K562 (cell line): Measurements from ENCODE around the gene RING1. TPM values are rescaled to one million over a fixed set of nuclear protein-coding genes. Genes with fewer than 3 reads are reported as not detected.
A peak's percentile ranks its signal among the peaks of the same experiment; 100 is the strongest.

ENCODE experiments used
- CBX2 ChIP-seq: fragments of 200-600 bp; sonication (generic); IDR thresholded peaks from one replicate; pipeline ENCODE4 v1.6.1; 2012; ENCODE audit warnings: mild to moderate bottlenecking, low read length, inconsistent platforms; ENCODE audit not compliant: insufficient read depth, poor library complexity, severe bottlenecking
- CEBPB ChIP-seq: fragments of 450-650 bp; IDR thresholded peaks from 2 replicates; pipeline ENCODE4 v1.6.1; 2016; ENCODE audit warnings: missing genetic modification characterization, missing compliant biosample characterization
- DNMT1 ChIP-seq: fragments of 450-650 bp; IDR thresholded peaks from 2 replicates; pipeline ENCODE4 v1.6.1; 2016; ENCODE audit warnings: antibody characterized with exemption, mild to moderate bottlenecking
- FOXK2 ChIP-seq, 2 experiments: fragments of 450-650 bp; IDR thresholded peaks in 1 of 2; conservative IDR thresholded peaks in 1 of 2; 2 replicates each; pipeline ENCODE4 v1.6.1; 2016; ENCODE audit warnings: low read depth in 2 of 2, mild to moderate bottlenecking in 1 of 2
- HMGN3 ChIP-seq: IDR thresholded peaks from 2 replicates; pipeline ENCODE4 v1.6.1; 2011; ENCODE audit warnings: borderline replicate concordance, low read depth, mild to moderate bottlenecking, mixed read lengths, low read length; ENCODE audit not compliant: insufficient read length; ENCODE audit errors: extremely low read depth
- MYNN ChIP-seq, 2 experiments: sonication (generic); formaldehyde crosslinking in 1 of 2; IDR thresholded peaks; 2 replicates each; pipeline versions ENCODE4 v1.5.0 to v1.6.1; 2016 to 2020; ENCODE audit warnings: antibody characterized with exemption in 1 of 2, missing genetic modification reagents in 1 of 2
- POLR2AphosphoS2 ChIP-seq: IDR thresholded peaks from 2 replicates; pipeline ENCODE4 v1.6.1; 2012; ENCODE audit warnings: low read length, improper control_type of control experiment
- POLR2G ChIP-seq: fragments of 200-400 bp; formaldehyde crosslinking; IDR thresholded peaks from 2 replicates; pipeline ENCODE4 v1.6.1; 2017; ENCODE audit warnings: low read depth, mild to moderate bottlenecking, antibody characterized with exemption, low read length, moderate library complexity
- SLC30A9 ChIP-seq: fragments of 250-450 bp; sonication (Bioruptor Pico); IDR thresholded peaks from 2 replicates; pipeline ENCODE4 v1.8.0; 2022; ENCODE audit warnings: mild to moderate bottlenecking, moderate library complexity
- SMC3 ChIP-seq: conservative IDR thresholded peaks from 2 replicates; pipeline ENCODE4 v1.6.1; 2011; ENCODE audit warnings: low read depth, low read length, improper control_type of control experiment; ENCODE audit not compliant: insufficient read depth
- SRSF3 ChIP-seq: fragments of 200-400 bp; formaldehyde crosslinking; IDR thresholded peaks from 2 replicates; pipeline ENCODE4 v1.6.1; 2016; ENCODE audit warnings: mild to moderate bottlenecking, low read length, moderate library complexity; ENCODE audit not compliant: insufficient read depth
- SUPT5H ChIP-seq: fragments of 450-650 bp; IDR thresholded peaks from 2 replicates; pipeline ENCODE4 v1.6.1; 2016
- TCF7 ChIP-seq: sonication (generic); IDR thresholded peaks from 2 replicates; pipeline ENCODE4 v1.6.1; 2016; ENCODE audit warnings: antibody characterized with exemption, borderline replicate concordance
- TFAM ChIP-seq: fragments of 250-450 bp; sonication (Bioruptor Pico); conservative IDR thresholded peaks from 2 replicates; pipeline ENCODE4 v1.5.0; 2021; ENCODE audit warnings: mild to moderate bottlenecking, moderate library complexity
- YY1 ChIP-seq, 3 experiments: IDR thresholded peaks; 2 replicates each; pipeline ENCODE4 v1.6.1; 2011; ENCODE audit warnings: low read length in 2 of 3, mild to moderate bottlenecking in 2 of 3, moderate library complexity in 2 of 3, borderline replicate concordance in 1 of 3, control low read depth in 1 of 3, low read depth in 1 of 3; ENCODE audit not compliant: insufficient read depth in 3 of 3, insufficient replicate concordance in 2 of 3, control insufficient read depth in 1 of 3, insufficient read length in 1 of 3; ENCODE audit errors: extremely low read depth in 1 of 3
- ZC3H11A ChIP-seq: IDR thresholded peaks from 2 replicates; pipeline ENCODE4 v1.6.1; 2012; ENCODE audit warnings: low read depth, low read length, improper control_type of control experiment
- ZNF347 ChIP-seq: fragments of 450-650 bp; formaldehyde crosslinking; IDR thresholded peaks from 2 replicates; pipeline ENCODE4 v1.4.0; 2020; ENCODE audit warnings: low read depth, mild to moderate bottlenecking, moderate library complexity
- ZNF384 ChIP-seq: IDR thresholded peaks from 2 replicates; pipeline ENCODE4 v1.6.1; 2012; ENCODE audit warnings: low read depth, low read length, improper control_type of control experiment
- ZNF668 ChIP-seq: fragments of 250-450 bp; sonication (Bioruptor Pico); IDR thresholded peaks from 2 replicates; pipeline ENCODE4 v1.8.0; 2022; ENCODE audit warnings: mild to moderate bottlenecking, inconsistent platforms
- polyA plus RNA-seq, 8 experiments: library from polyadenylated mRNA; depleted of rRNA in 4 of 8; stranded (reverse) in 5 of 8; unstranded in 3 of 8; fragments of >200 nt; fragmentation: Nextera tagmentation in 2 of 8; fragmentation: Illumina TruSeq in 1 of 8; extraction: Ambion mirVana in 2 of 8; extraction: Trizol in 1 of 8; gene quantifications; 2 replicates each; pipeline versions ENCODE4 v1.2.1 to v1.2.3, GENCODE V29; 2011 to 2014; ENCODE audit warnings: inconsistent platforms in 1 of 8, missing spikeins in 1 of 8
- total RNA-seq, 7 experiments: library from RNA; depleted of rRNA in 6 of 7; stranded (reverse); fragments of >200 nt in 6 of 7; fragmentation: Illumina TruSeq in 2 of 7; extraction: Trizol in 2 of 7; gene quantifications; 2 replicates each; pipeline versions ENCODE4 v1.2.1 to v1.2.3, GENCODE V29; 2011 to 2021; ENCODE audit warnings: low replicate concordance in 1 of 7
- TF ChIP-seq, protein P1 (sequence below): fragments of 450-650 bp; conservative IDR thresholded peaks from 2 replicates; pipeline ENCODE4 v1.6.1; 2016; ENCODE audit warnings: missing genetic modification characterization, low read depth, mild to moderate bottlenecking, control low read depth, missing compliant biosample characterization
- TF ChIP-seq, protein P2 (sequence below): fragments of 250-450 bp; sonication (Bioruptor Pico); IDR thresholded peaks from 2 replicates; pipeline ENCODE4 v1.4.0; 2020; ENCODE audit warnings: mild to moderate bottlenecking, moderate library complexity
- TF ChIP-seq, protein P3 (sequence below): fragments of 250-450 bp; sonication (Bioruptor Pico); IDR thresholded peaks from 2 replicates; pipeline ENCODE4 v1.5.0; 2020; ENCODE audit warnings: mild to moderate bottlenecking

RING1 gene
- total and polyA plus RNA-seq, 9 of the 15 experiments (the other 6 are each of a cell fraction or from before 2014, with no cell fraction given): 4.2 to 59.1 (median 36.9) TPM

DNA sequence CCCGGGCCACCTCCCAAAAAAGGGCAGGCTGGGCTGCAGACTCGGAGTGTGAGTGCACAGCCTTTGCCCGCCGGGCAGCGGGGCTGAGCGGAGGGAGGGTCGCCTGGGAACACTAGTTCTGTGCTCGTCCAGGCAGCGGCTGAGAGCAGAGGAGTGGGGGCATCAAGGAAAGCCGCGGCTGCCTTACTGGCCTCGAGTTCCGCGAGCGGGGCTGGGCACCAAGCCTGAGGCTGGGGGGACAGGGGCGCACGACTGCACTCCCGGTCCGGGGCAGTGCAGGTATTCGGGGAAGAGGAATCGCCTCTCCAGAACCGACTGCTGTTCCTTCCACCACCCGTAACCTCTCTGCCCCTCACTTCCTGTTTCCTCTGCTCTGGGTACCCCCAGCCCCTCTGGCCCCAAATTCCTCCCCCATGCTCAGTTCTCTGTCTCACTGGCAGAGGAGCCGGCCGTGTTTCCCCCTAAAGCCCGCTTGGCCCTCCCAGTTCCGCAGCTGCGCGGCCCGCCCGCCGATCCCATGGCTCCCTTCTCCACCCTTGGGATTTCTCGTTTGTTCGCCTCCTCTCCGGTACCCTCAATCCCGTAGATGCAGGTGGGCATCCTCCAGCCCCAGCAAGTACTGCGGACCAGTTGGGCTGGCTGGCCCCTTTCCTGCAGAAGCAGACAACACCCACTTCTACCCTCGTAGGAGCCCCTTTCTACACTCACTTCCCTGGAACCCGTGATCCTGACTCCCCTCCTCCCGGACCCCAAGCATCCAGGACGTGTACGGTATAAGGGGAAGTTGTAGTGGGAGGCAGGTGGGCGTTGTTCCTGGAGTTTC is 5.1 kb downstream of the RING1 start (continued):
- TF ChIP-seq CBX2: no peak
- no peak for TF ChIP-seq YY1 (IDR thresholded peaks at IDR 0.05; ENCODE audit: borderline replicate concordance in 1 of 3, control insufficient read depth in 1 of 3, extremely low read depth in 1 of 3, insufficient read depth in 3 of 3, insufficient read length in 1 of 3, insufficient replicate concordance in 2 of 3, low read depth in 1 of 3, low read length in 2 of 3)
- 0 out of 2 replicates have a peak, but pooled peaks have one; percentile 35 for TF ChIP-seq MYNN (IDR thresholded peaks at IDR 0.05)
- no peak for TF ChIP-seq MYNN (CRISPR knock-in tag; IDR thresholded peaks at IDR 0.05)
- no peak for TF ChIP-seq SRSF3
- no peak for TF ChIP-seq ZNF384
- TF ChIP-seq, protein P1, sequence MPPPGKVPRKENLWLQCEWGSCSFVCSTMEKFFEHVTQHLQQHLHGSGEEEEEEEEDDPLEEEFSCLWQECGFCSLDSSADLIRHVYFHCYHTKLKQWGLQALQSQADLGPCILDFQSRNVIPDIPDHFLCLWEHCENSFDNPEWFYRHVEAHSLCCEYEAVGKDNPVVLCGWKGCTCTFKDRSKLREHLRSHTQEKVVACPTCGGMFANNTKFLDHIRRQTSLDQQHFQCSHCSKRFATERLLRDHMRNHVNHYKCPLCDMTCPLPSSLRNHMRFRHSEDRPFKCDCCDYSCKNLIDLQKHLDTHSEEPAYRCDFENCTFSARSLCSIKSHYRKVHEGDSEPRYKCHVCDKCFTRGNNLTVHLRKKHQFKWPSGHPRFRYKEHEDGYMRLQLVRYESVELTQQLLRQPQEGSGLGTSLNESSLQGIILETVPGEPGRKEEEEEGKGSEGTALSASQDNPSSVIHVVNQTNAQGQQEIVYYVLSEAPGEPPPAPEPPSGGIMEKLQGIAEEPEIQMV: no peak
- peak; percentile 77 for TF ChIP-seq POLR2G
- TF ChIP-seq TFAM (CRISPR knock-in tag): no peak
- peak; percentile 50 for TF ChIP-seq HMGN3
- TF ChIP-seq SLC30A9 (CRISPR knock-in tag): no peak
- TF ChIP-seq SMC3: no peak
- TF ChIP-seq DNMT1: no peak
- TF ChIP-seq ZNF668 (CRISPR knock-in tag): no peak
- TF ChIP-seq, protein P2, sequence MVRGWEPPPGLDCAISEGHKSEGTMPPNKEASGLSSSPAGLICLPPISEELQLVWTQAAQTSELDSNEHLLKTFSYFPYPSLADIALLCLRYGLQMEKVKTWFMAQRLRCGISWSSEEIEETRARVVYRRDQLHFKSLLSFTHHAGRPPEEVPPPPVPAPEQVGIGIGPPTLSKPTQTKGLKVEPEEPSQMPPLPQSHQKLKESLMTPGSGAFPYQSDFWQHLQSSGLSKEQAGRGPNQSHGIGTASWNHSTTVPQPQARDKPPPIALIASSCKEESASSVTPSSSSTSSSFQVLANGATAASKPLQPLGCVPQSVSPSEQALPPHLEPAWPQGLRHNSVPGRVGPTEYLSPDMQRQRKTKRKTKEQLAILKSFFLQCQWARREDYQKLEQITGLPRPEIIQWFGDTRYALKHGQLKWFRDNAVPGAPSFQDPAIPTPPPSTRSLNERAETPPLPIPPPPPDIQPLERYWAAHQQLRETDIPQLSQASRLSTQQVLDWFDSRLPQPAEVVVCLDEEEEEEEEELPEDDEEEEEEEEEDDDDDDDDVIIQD: no peak
- TF ChIP-seq ZC3H11A: no peak
- peak; percentile 44; the same call in 1 of the 2 replicates for TF ChIP-seq SUPT5H
- TF ChIP-seq POLR2AphosphoS2: no peak
- TF ChIP-seq, protein P3, sequence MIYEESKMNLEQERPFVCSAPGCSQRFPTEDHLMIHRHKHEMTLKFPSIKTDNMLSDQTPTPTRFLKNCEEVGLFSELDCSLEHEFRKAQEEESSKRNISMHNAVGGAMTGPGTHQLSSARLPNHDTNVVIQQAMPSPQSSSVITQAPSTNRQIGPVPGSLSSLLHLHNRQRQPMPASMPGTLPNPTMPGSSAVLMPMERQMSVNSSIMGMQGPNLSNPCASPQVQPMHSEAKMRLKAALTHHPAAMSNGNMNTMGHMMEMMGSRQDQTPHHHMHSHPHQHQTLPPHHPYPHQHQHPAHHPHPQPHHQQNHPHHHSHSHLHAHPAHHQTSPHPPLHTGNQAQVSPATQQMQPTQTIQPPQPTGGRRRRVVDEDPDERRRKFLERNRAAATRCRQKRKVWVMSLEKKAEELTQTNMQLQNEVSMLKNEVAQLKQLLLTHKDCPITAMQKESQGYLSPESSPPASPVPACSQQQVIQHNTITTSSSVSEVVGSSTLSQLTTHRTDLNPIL (CRISPR knock-in tag): no peak
- no peak for TF ChIP-seq CEBPB (tag)
- TF ChIP-seq TCF7: no peak
- TF ChIP-seq FOXK2 (conservative IDR thresholded peaks at IDR 0.05 in 1 of 2, IDR thresholded peaks at IDR 0.05 in 1 of 2; ENCODE audit: low read depth in 2 of 2): no peak
- TF ChIP-seq ZNF347: no peak
